Measurements from ENCODE around the gene AP1M1. TPM values are rescaled to one million over a fixed set of nuclear protein-coding genes. Genes with fewer than 3 reads are reported as not detected.
A peak's percentile ranks its signal among the peaks of the same experiment; 100 is the strongest.

The AP1M1 gene
- polyA plus RNA-seq, 3 donors = 103 to 134 (median 133) TPM

DNA sequence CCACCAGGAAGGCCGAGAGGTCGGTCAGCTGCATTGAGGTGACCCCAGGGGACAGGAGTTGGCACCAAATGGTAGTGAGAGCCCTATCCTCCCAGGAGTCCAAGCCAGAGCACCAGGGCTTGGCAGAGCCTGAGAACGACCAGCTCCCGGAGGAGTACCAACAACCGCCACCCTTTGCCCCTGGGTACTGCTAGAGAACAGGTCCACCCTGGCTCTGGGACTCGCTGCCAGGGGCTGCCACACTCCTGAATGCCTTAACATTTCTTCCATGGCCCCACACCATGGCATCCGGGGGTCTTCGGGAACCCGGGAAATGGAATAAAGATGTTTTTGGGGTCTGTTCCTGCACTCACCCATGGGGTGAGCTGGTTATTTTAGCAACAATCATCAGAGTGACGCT, 40.1 kb upstream of the AP1M1 start:
- Histone ChIP-seq H3K4me1 (ENCODE audit: control insufficient read depth in 1 of 2, insufficient read depth in 2 of 2, low read length in 2 of 2) (peaks cover 22 to 67% of the 10 kb centered on the region in 2 donors), H2AFZ (ENCODE audit: insufficient read depth, low read depth, low read length, poor library complexity, severe bottlenecking) (no peak overlapping the region), H3K9ac (ENCODE audit: insufficient read depth, low read length, poor library complexity, severe bottlenecking) (no peak overlapping the region), H3K27me3 (ENCODE audit: control insufficient read depth in 2 of 2, insufficient read depth in 2 of 2, low read length in 2 of 2) (no peaks in the 10 kb centered on the region), H3K27ac (ENCODE audit: low read depth in 1 of 2, low read length in 2 of 2) (peak overlapping the region in 1 of 2 donors; percentile 20), H3K4me2 (replicated peaks; ENCODE audit: extremely low read depth, low read length, poor library complexity, severe bottlenecking) (no peak overlapping the region), H3K4me3 (replicated peaks in 1 of 3; ENCODE audit: low read depth in 2 of 3, low read length in 3 of 3) (no peak overlapping the region), H3K9me3 (replicated peaks in 1 of 2; ENCODE audit: control insufficient read depth in 1 of 2, insufficient read depth in 1 of 2, low read length in 2 of 2) (no peaks in the 10 kb centered on the region), H3K36me3 (replicated peaks in 1 of 2; ENCODE audit: control insufficient read depth in 1 of 2, insufficient read depth in 2 of 2, low read length in 2 of 2) (peaks cover 46 to 56% of the 10 kb centered on the region in 2 donors), H4K20me1 (ENCODE audit: insufficient read depth, low read length) (peaks cover 3% of the 10 kb centered on the region), H3K79me2 (ENCODE audit: insufficient read depth, low read length) (peaks cover 25% of the 10 kb centered on the region)
- H3K4me3 Mint-ChIP-seq = no peak overlapping the region
- H3K27me3 Mint-ChIP-seq (ENCODE audit: low read depth in 3 of 3) = peaks cover 0 to 2% (median 0%) of the 10 kb centered on the region in 3 donors
- H3K9me3 Mint-ChIP-seq = peaks cover 0 to 3% (median 0%) of the 10 kb centered on the region in 7 donors
- TF ChIP-seq CTCF (IDR thresholded peaks at IDR 0.05) = no peak
- peak overlapping the region in 5 of 7 donors; percentile 56 to 81 (median 74) for H3K27ac Mint-ChIP-seq
- 93% methylated on average over 5 of the region's 10 CpGs for WGBS (ENCODE audit: insufficient coverage)
- H3K4me1 Mint-ChIP-seq = peaks cover 65% of the 10 kb centered on the region
- no peak for DNase-seq
- intact Hi-C loops (cut with micrococcal nuclease) = no loop called here
- peaks cover 49 to 56% of the 10 kb centered on the region in 2 donors for H3K36me3 Mint-ChIP-seq

- H3K27ac Mint-ChIP-seq = peak overlapping the region in 3 of 7 donors; percentile 49 to 85 (median 77)
- peaks cover 19 to 57% of the 10 kb centered on the region in 2 donors for H3K4me1 ChIP-seq (ENCODE audit: control insufficient read depth in 1 of 2, insufficient read depth in 2 of 2, low read length in 2 of 2)
Measured at GRCh38 chr19:16159655-16160054, 38.1 kb upstream of the AP1M1 start.

More at GRCh38 chr19:16159655-16160054, 38.1 kb upstream of the AP1M1 start:
- 81% methylated on average over 2 of the region's 5 CpGs for WGBS (ENCODE audit: insufficient coverage)
- intact Hi-C loops (cut with micrococcal nuclease) = no loop called here
- peaks cover 52% of the 10 kb centered on the region for H3K4me1 Mint-ChIP-seq
- Histone ChIP-seq H4K20me1 (ENCODE audit: insufficient read depth, low read length) (peaks cover 3% of the 10 kb centered on the region), H3K79me2 (ENCODE audit: insufficient read depth, low read length) (peaks cover 5% of the 10 kb centered on the region), H3K36me3 (replicated peaks in 1 of 2; ENCODE audit: control insufficient read depth in 1 of 2, insufficient read depth in 2 of 2, low read length in 2 of 2) (peaks cover 28 to 35% of the 10 kb centered on the region in 2 donors), H3K9ac (ENCODE audit: insufficient read depth, low read length, poor library complexity, severe bottlenecking) (no peak overlapping the region), H3K9me3 (replicated peaks in 1 of 2; ENCODE audit: control insufficient read depth in 1 of 2, insufficient read depth in 1 of 2, low read length in 2 of 2) (no peaks in the 10 kb centered on the region), H3K4me2 (replicated peaks; ENCODE audit: extremely low read depth, low read length, poor library complexity, severe bottlenecking) (no peak overlapping the region), H3K27ac (ENCODE audit: low read depth in 1 of 2, low read length in 2 of 2) (no peak overlapping the region), H3K27me3 (ENCODE audit: control insufficient read depth in 2 of 2, insufficient read depth in 2 of 2, low read length in 2 of 2) (no peaks in the 10 kb centered on the region), H3K4me3 (replicated peaks in 1 of 3; ENCODE audit: low read depth in 2 of 3, low read length in 3 of 3) (no peak overlapping the region), H2AFZ (ENCODE audit: insufficient read depth, low read depth, low read length, poor library complexity, severe bottlenecking) (no peak overlapping the region)
- no peak overlapping the region for H3K4me3 Mint-ChIP-seq
- H3K27me3 Mint-ChIP-seq (ENCODE audit: low read depth in 3 of 3) = peaks cover 0 to 3% (median 0%) of the 10 kb centered on the region in 3 donors
- no peak for TF ChIP-seq CTCF (IDR thresholded peaks at IDR 0.05)
- H3K36me3 Mint-ChIP-seq = peaks cover 30 to 36% of the 10 kb centered on the region in 2 donors
- H3K9me3 Mint-ChIP-seq = peaks cover 0 to 3% (median 0%) of the 10 kb centered on the region in 7 donors
- DNase-seq = no peak
